GM12872 (cell line): ENCODE results near the gene PRR5L.

ENCODE experiments used
- TF ChIP-seq, protein P1 (sequence below): IDR thresholded peaks from 3 replicates; pipeline ENCODE4 v1.5.1; 2011; ENCODE audit warnings: low read depth, mild to moderate bottlenecking, low read length, moderate library complexity; ENCODE audit not compliant: insufficient read depth

Gene PRR5L

DNA sequence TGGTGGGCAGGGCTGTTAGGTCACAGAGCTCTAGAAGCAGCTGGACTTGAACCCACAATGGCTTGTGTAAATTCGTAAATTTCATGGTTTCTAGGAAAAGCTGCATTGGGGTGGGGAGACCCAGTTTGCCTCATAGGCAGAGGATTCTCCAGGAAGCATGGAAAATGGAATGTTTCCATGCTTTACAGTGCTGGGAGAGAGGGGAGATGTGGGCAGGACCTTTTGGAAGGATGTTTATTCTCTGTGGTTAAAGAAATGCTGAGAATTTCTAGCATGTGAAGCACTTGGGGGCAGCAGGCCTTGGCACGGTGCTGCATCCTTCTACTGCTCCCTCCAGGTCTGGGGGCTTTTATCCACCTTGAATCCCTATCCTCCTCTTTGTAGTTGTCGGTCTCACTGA is 167.7 kb downstream of the PRR5L start:
- TF ChIP-seq, protein P1, sequence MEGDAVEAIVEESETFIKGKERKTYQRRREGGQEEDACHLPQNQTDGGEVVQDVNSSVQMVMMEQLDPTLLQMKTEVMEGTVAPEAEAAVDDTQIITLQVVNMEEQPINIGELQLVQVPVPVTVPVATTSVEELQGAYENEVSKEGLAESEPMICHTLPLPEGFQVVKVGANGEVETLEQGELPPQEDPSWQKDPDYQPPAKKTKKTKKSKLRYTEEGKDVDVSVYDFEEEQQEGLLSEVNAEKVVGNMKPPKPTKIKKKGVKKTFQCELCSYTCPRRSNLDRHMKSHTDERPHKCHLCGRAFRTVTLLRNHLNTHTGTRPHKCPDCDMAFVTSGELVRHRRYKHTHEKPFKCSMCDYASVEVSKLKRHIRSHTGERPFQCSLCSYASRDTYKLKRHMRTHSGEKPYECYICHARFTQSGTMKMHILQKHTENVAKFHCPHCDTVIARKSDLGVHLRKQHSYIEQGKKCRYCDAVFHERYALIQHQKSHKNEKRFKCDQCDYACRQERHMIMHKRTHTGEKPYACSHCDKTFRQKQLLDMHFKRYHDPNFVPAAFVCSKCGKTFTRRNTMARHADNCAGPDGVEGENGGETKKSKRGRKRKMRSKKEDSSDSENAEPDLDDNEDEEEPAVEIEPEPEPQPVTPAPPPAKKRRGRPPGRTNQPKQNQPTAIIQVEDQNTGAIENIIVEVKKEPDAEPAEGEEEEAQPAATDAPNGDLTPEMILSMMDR: no peak

DNA sequence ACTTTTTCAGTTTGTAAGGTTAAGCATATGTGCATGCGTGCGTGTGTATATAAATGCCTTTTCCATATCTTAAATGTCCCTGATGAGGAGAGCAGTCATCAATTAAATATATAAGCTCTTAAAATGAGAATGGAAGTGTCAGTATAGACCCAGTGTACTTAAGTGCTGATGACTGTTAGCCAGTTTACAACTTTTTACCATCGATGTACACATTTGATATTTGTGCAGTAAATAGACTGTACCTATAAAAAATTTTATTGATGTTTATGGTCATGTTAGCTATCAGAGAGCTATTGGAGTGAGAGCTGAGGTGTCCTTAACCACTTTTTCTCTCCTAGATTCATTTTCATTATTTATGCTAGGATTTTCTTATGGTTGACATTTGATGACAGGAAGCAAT is 168.6 kb downstream of the PRR5L start:
- TF ChIP-seq, protein P1: no peak

DNA sequence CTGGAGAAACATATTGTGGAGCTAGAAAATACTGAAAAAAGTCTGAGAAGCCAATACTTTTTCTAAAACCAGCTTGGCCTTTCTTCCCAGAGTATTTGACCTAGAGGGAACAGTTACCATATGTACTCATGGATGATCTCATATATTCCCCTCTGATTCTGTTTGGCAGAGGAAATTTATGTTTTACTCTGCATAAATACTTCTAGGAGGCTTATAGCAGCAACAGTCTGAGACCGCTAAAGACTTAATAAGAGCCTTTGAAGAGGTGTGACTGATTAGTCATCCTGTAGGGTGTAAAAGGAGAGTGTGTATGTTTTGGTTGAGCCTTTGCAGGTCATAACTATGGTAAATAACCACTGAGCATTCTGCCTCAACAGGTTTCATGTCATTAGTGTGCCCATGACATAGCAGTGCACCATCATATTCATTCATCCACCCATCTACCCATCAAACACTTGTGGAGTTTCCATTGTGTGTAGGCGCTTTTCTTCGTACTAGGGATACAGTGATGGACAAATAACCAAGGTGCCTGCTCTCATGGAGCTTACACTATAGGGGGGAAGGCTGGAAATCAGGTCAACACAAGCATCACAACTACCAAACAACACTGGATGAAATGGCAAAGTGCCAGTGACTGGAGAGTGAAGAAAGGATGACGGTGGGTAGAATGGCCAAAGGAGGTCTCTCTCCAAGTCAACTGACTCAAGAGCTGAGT is 169.5 kb downstream of the PRR5L start:
- TF ChIP-seq, protein P1: no peak

DNA sequence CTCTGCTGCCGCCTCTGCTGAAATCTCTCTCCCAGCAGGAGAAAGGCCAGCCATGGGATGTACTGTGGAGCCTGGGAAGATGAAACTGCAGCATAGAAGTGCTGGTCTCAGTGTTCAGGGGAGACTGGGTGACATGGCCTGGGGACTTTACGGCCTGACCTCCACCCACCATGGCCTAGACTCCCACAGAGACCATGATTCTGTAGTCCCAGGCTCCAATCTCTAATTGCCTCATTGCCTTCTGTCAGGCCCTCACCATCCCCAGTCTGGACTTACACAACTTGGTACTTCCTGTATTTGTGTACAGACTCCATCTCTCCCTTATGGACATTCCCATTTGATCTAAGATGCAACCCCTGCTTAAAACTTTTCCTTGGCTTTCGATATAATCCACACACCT is 170.9 kb downstream of the PRR5L start:
- TF ChIP-seq, protein P1: no peak

DNA sequence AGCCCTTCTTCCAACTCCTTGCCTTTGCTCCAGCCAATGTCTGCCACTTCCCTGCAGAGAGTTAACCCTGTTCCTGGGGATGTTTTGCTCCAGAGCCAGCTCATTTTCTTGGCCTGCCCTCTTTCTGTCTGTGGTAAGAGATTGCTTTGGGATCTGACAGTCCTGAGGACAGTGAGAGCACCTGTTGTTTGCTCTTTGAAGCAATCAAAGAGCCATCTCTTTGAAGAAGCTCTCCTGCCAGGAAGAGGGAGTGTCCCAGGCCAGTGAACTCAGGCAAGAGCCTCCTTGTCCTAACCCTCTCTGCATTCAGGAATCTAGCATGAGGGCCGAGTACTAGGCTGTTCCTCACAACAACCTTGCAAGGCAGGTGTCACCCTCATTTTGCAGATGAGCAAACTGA is 171.8 kb downstream of the PRR5L start:
- TF ChIP-seq, protein P1: no peak

DNA sequence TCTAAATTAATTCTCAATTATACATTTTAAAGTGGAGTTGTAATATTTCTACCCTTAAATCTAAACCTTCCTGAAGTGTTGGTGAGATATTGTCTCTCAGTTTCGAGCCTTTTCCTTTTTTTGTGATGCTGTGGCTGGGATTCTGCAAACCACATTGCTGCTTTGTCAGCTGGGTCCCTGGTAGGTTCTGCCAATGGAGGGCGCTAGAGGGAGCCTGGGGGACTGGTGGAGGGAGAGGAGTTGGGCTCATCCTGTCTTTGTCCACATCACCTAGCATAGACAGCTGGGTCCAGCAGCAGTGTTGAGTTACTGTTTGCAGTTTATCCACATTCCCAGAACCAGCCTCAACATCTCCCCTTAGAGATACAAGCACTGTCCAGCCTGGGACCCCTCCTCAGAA is 173.0 kb downstream of the PRR5L start:
- TF ChIP-seq, protein P1: peak; percentile 39

DNA sequence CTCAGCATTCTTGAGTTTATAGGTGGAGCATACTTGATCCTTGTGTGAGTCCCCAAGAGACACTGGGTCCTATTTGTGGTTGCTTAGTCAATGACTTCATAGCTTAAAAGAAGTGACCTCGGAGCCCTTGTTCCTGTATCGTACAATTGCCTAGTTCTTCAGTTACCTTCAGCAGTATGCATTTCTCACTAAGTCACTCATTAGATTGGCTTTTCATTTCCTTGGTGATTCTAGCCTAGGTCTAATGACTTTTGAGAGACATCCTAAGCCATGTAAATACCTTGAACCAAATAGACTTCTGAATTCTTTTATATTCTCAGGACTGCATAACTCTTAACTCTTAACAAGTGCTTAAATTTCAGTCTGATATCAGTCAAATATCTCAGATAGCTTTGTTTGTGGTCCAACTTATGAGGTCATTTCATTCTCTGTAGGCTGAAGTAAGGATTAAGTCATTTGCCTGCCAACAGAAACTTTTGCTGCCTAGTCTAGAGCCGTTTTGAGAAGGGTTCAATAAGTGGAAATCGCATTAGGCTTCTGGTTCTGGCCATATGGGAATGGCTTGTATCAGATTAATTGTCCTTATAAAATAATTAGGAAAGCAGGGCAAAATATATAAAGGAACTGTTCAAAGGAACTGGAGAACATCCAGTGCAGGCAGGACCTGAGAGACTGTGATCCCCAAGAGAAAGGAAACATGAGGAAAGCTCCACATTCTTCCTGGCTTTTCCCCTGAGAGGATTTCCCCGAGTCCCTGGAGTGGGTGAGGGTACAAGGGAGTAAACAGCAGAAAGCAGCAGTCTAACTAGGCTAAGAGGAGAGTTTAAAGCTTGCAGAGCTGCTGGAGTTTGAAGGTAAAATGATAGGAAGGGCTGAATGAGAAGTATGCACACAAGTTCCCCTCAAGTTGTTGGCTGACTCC is 174.1 kb downstream of the PRR5L start:
- TF ChIP-seq, protein P1: no peak
